GM23338 (cell line): Measurements from ENCODE around the gene SERBP1.

ENCODE experiments used
- CREB1 ChIP-seq: fragments of 250-450 bp; sonication (Bioruptor Pico); IDR thresholded peaks from 2 replicates; pipeline ENCODE4 v1.5.0; 2020; ENCODE audit warnings: low read depth, mild to moderate bottlenecking, moderate library complexity
- EZH2 ChIP-seq: fragments of 200-600 bp; sonication (generic); IDR thresholded peaks from one replicate; pipeline ENCODE4 v1.8.0; 2017; ENCODE audit warnings: antibody characterized with exemption, mild to moderate bottlenecking, low read depth; ENCODE audit not compliant: unreplicated experiment
- EZH2phosphoT487 ChIP-seq: fragments of 200-600 bp; sonication (generic); IDR thresholded peaks from one replicate; pipeline ENCODE4 v1.8.1; 2018; ENCODE audit warnings: antibody characterized with exemption; ENCODE audit not compliant: unreplicated experiment
- POLR2AphosphoS5 ChIP-seq: IDR thresholded peaks from 2 replicates; pipeline ENCODE4 v1.6.1; 2016; ENCODE audit warnings: antibody characterized with exemption, low read depth
- TF ChIP-seq, protein P1 (sequence below): IDR thresholded peaks from 2 replicates; pipeline ENCODE4 v1.6.1; 2016; ENCODE audit warnings: antibody characterized with exemption
- TF ChIP-seq, protein P2 (sequence below), 2 experiments: fragments of 200-600 bp in 1 of 2; sonication (generic) in 1 of 2; conservative IDR thresholded peaks; 2 replicates each; pipeline versions ENCODE4 v1.5.1 to v1.6.1; 2016 to 2017; ENCODE audit warnings: antibody characterized with exemption in 2 of 2, low read depth in 2 of 2, mild to moderate bottlenecking in 2 of 2, moderate library complexity in 1 of 2
- TF ChIP-seq, protein P3 (sequence below): IDR thresholded peaks from one replicate; pipeline ENCODE4 v1.6.1; 2018; ENCODE audit warnings: antibody characterized with exemption; ENCODE audit not compliant: unreplicated experiment

DNA sequence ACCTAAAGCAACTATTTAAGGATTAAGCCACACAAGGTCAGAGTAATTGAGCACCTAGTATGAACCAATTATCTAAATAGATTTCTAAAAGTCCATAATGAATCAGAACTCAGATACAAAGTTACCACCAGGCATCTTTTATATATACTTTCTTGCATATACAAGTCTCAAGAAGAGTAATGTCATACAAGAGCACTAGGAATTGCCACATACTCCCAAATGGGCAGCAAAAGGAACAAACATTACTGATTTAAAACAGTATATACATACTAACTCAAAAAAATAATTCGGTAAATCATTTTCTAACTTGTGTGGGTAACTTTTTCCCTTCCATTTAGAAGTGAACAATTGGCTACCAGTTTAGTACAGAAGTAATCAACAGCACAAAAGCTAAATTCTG is 22.1 kb downstream of the SERBP1 start:
- TF ChIP-seq POLR2AphosphoS5 (no peak), EZH2 (no peak), CREB1 (CRISPR knock-in tag) (no peak), EZH2phosphoT487 (no peak)
- TF ChIP-seq, protein P1, sequence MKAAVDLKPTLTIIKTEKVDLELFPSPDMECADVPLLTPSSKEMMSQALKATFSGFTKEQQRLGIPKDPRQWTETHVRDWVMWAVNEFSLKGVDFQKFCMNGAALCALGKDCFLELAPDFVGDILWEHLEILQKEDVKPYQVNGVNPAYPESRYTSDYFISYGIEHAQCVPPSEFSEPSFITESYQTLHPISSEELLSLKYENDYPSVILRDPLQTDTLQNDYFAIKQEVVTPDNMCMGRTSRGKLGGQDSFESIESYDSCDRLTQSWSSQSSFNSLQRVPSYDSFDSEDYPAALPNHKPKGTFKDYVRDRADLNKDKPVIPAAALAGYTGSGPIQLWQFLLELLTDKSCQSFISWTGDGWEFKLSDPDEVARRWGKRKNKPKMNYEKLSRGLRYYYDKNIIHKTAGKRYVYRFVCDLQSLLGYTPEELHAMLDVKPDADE: no peak
- TF ChIP-seq, protein P2, sequence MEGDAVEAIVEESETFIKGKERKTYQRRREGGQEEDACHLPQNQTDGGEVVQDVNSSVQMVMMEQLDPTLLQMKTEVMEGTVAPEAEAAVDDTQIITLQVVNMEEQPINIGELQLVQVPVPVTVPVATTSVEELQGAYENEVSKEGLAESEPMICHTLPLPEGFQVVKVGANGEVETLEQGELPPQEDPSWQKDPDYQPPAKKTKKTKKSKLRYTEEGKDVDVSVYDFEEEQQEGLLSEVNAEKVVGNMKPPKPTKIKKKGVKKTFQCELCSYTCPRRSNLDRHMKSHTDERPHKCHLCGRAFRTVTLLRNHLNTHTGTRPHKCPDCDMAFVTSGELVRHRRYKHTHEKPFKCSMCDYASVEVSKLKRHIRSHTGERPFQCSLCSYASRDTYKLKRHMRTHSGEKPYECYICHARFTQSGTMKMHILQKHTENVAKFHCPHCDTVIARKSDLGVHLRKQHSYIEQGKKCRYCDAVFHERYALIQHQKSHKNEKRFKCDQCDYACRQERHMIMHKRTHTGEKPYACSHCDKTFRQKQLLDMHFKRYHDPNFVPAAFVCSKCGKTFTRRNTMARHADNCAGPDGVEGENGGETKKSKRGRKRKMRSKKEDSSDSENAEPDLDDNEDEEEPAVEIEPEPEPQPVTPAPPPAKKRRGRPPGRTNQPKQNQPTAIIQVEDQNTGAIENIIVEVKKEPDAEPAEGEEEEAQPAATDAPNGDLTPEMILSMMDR (conservative IDR thresholded peaks at IDR 0.05; ENCODE audit: low read depth in 2 of 2): no peak
- TF ChIP-seq, protein P3, sequence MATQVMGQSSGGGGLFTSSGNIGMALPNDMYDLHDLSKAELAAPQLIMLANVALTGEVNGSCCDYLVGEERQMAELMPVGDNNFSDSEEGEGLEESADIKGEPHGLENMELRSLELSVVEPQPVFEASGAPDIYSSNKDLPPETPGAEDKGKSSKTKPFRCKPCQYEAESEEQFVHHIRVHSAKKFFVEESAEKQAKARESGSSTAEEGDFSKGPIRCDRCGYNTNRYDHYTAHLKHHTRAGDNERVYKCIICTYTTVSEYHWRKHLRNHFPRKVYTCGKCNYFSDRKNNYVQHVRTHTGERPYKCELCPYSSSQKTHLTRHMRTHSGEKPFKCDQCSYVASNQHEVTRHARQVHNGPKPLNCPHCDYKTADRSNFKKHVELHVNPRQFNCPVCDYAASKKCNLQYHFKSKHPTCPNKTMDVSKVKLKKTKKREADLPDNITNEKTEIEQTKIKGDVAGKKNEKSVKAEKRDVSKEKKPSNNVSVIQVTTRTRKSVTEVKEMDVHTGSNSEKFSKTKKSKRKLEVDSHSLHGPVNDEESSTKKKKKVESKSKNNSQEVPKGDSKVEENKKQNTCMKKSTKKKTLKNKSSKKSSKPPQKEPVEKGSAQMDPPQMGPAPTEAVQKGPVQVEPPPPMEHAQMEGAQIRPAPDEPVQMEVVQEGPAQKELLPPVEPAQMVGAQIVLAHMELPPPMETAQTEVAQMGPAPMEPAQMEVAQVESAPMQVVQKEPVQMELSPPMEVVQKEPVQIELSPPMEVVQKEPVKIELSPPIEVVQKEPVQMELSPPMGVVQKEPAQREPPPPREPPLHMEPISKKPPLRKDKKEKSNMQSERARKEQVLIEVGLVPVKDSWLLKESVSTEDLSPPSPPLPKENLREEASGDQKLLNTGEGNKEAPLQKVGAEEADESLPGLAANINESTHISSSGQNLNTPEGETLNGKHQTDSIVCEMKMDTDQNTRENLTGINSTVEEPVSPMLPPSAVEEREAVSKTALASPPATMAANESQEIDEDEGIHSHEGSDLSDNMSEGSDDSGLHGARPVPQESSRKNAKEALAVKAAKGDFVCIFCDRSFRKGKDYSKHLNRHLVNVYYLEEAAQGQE: no peak
